K562 (cell line): ENCODE measurements around the gene FAM83B. TPM values are rescaled to one million over a fixed set of nuclear protein-coding genes. Genes with fewer than 3 reads are reported as not detected.

ENCODE experiments used
- ATAC-seq: fragments of 200-7000 bp; cut with Tn5 transposase; 3 replicates; pipeline ENCODE4 v1.9.1; 2020; ENCODE audit warnings: moderate library complexity
- BruUV-seq: library from RNA; stranded (reverse); fragments of 400-500 nt; replicated peaks from 2 replicates; lab custom pipeline; 2021; lab: Mats Ljungman, UMichigan
- CTCF ChIA-PET: fragments of 300-600 bp; formaldehyde crosslinking; extraction: SDS; loops from one replicate; lab custom pipeline; 2021; ENCODE audit warnings: low intra/inter-chr PET ratio; lab: Yijun Ruan, JAX
- POLR2A ChIA-PET: fragments of 300-600, 350-650 bp; sonication (Branson Sonifier 250); formaldehyde crosslinking; extraction: SDS; loops from one replicate; lab custom pipeline; 2021; ENCODE audit warnings: antibody characterized with exemption, inconsistent platforms; lab: Yijun Ruan, JAX
- DNase-seq, 4 experiments: peaks; one replicate each; pipeline versions ENCODE4 v3.0.0 to v3.0.0-alpha.2; 2011 to 2018; ENCODE audit warnings: low spot score in 3 of 4, mixed read lengths in 3 of 4; ENCODE audit errors: extremely low read depth in 1 of 4
- FAIRE-seq: peaks from 2 replicates; lab custom pipeline; 2011; peaks lifted over from hg19 to GRCh38; lab: Jason Lieb, UNC
- H2AFZ ChIP-seq: 2 replicates; pipeline ENCODE4 v1.6.0; 2011; ENCODE audit warnings: low read depth, low read length, control low read depth, inconsistent platforms
- H3K27ac ChIP-seq: fragments of 200-600 bp; 3 replicates; pipeline ENCODE4 v1.8.0; 2011; ENCODE audit warnings: low read depth, mild to moderate bottlenecking, control low read depth, inconsistent platforms, low read length, moderate library complexity, mixed read lengths; ENCODE audit errors: extremely low read depth
- H3K27me3 ChIP-seq, 2 experiments: fragments of 300-600 bp in 1 of 2; 2 replicates in 1 of 2; 3 replicates in 1 of 2; pipeline versions ENCODE4 v1.6.0 to v1.8.0; 2011; ENCODE audit warnings: inconsistent platforms in 2 of 2, low read length in 2 of 2, mild to moderate bottlenecking in 1 of 2, mixed read lengths in 1 of 2, moderate library complexity in 1 of 2; ENCODE audit not compliant: control insufficient read depth in 2 of 2, insufficient read depth in 2 of 2
- H3K36me3 ChIP-seq: fragments of 300-600 bp; 3 replicates; pipeline ENCODE4 v1.8.0; 2011; ENCODE audit warnings: mild to moderate bottlenecking, low read length, inconsistent platforms; ENCODE audit not compliant: control insufficient read depth, insufficient read depth
- H3K4me1 ChIP-seq, 2 experiments: fragments of 200-600 bp in 1 of 2; replicated peaks in 1 of 2; 2 replicates in 1 of 2; 3 replicates in 1 of 2; pipeline versions ENCODE4 v1.5.1 to v1.8.0; 2011; ENCODE audit warnings: inconsistent platforms in 2 of 2, low read length in 2 of 2, mild to moderate bottlenecking in 1 of 2, mixed read lengths in 1 of 2, moderate library complexity in 1 of 2; ENCODE audit not compliant: control insufficient read depth in 2 of 2, insufficient read depth in 2 of 2
- H3K4me2 ChIP-seq: 2 replicates; pipeline ENCODE4 v1.6.1; 2011; ENCODE audit warnings: low read length, control low read depth, inconsistent platforms, mixed read lengths; ENCODE audit not compliant: insufficient read depth
- H3K4me3 ChIP-seq: fragments of 200-600 bp; sonication (generic), shearing (Covaris generic); 2 replicates; pipeline ENCODE4 v1.5.1; 2016; ENCODE audit warnings: control low read depth, inconsistent platforms
- H3K79me2 ChIP-seq: fragments of 200-600 bp; 3 replicates; pipeline ENCODE4 v1.8.0; 2011; ENCODE audit warnings: low read length, inconsistent platforms; ENCODE audit not compliant: control insufficient read depth, insufficient read depth
- H3K9ac ChIP-seq, 2 experiments: 2 replicates each; pipeline versions ENCODE4 v1.6.0 to v1.6.1; 2011; ENCODE audit warnings: low read depth in 2 of 2, low read length in 2 of 2, control low read depth in 1 of 2, inconsistent platforms in 1 of 2, mild to moderate bottlenecking in 1 of 2, mixed read lengths in 1 of 2; ENCODE audit not compliant: insufficient read depth in 1 of 2
- H3K9me1 ChIP-seq: one replicate; pipeline ENCODE4 v1.6.0; 2011; ENCODE audit warnings: inconsistent platforms, mild to moderate bottlenecking, low read length, moderate library complexity; ENCODE audit not compliant: control insufficient read depth, insufficient read depth
- H3K9me3 ChIP-seq: replicated peaks from 2 replicates; pipeline ENCODE4 v1.5.1; 2011; ENCODE audit warnings: low read depth, low read length, inconsistent platforms; ENCODE audit not compliant: control insufficient read depth, insufficient read depth
- H4K20me1 ChIP-seq: replicated peaks from 2 replicates; pipeline ENCODE4 v1.6.1; 2011; ENCODE audit warnings: low read length, inconsistent platforms, mixed read lengths; ENCODE audit not compliant: control insufficient read depth, insufficient read depth
- BCOR ChIP-seq: fragments of 450-650 bp; IDR thresholded peaks from 2 replicates; pipeline ENCODE4 v1.6.1; 2016
- DNMT1 ChIP-seq: fragments of 450-650 bp; IDR thresholded peaks from 2 replicates; pipeline ENCODE4 v1.6.1; 2016; ENCODE audit warnings: antibody characterized with exemption, mild to moderate bottlenecking
- DPF2 ChIP-seq: fragments of 450-650 bp; IDR thresholded peaks from 2 replicates; pipeline ENCODE4 v1.6.1; 2016
- HNRNPK ChIP-seq: fragments of 200-400 bp; formaldehyde crosslinking; IDR thresholded peaks from one replicate; pipeline ENCODE4 v1.6.1; 2018; ENCODE audit warnings: mild to moderate bottlenecking, low read depth, low read length; ENCODE audit not compliant: poor library complexity, severe bottlenecking
- KLF1 ChIP-seq: fragments of 450-650 bp; IDR thresholded peaks from 2 replicates; pipeline ENCODE4 v1.6.1; 2016; ENCODE audit warnings: missing genetic modification characterization, missing compliant biosample characterization
- POLR2A ChIP-seq: fragments of 450-650 bp; conservative IDR thresholded peaks from 2 replicates; pipeline ENCODE4 v1.6.1; 2016
- POLR3G ChIP-seq: IDR thresholded peaks from 2 replicates; pipeline ENCODE4 v1.6.1; 2011; ENCODE audit not compliant: insufficient read length, insufficient replicate concordance; ENCODE audit errors: extremely low read depth
- SAFB ChIP-seq: fragments of 200-400 bp; formaldehyde crosslinking; IDR thresholded peaks from 2 replicates; pipeline ENCODE4 v1.6.1; 2017; ENCODE audit warnings: low read depth, low read length, borderline replicate concordance
- TAF15 ChIP-seq: fragments of 200-400 bp; formaldehyde crosslinking; IDR thresholded peaks from 2 replicates; pipeline ENCODE4 v1.6.1; 2017; ENCODE audit warnings: mild to moderate bottlenecking, low read depth, low read length, moderate library complexity
- TARDBP ChIP-seq: fragments of 450-650 bp; IDR thresholded peaks from 2 replicates; pipeline ENCODE4 v1.6.1; 2016
- TBP ChIP-seq: optimal IDR thresholded peaks from 2 replicates; pipeline ENCODE3; 2011; ENCODE audit warnings: low read depth, low read length, improper control_type of control experiment
- TFAP4 ChIP-seq: sonication (generic); formaldehyde crosslinking; IDR thresholded peaks from 2 replicates; pipeline ENCODE4 v1.8.0; 2022; ENCODE audit warnings: missing genetic modification reagents, mild to moderate bottlenecking, moderate library complexity, borderline replicate concordance
- XRCC3 ChIP-seq: fragments of 450-650 bp; IDR thresholded peaks from 2 replicates; pipeline ENCODE4 v1.6.1; 2017; ENCODE audit warnings: mild to moderate bottlenecking, moderate library complexity
- ZC3H4 ChIP-seq: sonication (generic); formaldehyde crosslinking; IDR thresholded peaks from 2 replicates; pipeline ENCODE4 v1.9.0; 2021; ENCODE audit warnings: missing genetic modification reagents, borderline replicate concordance
- ZNF217 ChIP-seq: sonication (generic); formaldehyde crosslinking; IDR thresholded peaks from 2 replicates; pipeline ENCODE4 v1.8.0; 2022; ENCODE audit warnings: mild to moderate bottlenecking, missing genetic modification reagents
- ZNF280B ChIP-seq: fragments of 250-450 bp; sonication (Bioruptor Pico); IDR thresholded peaks from 2 replicates; pipeline ENCODE4 v1.5.1; 2021; ENCODE audit warnings: mild to moderate bottlenecking
- ZNF583 ChIP-seq: fragments of 250-450 bp; sonication (Bioruptor Pico); IDR thresholded peaks from 2 replicates; pipeline ENCODE4 v1.4.0; 2020
- WGBS: fragments of 100-300 bp; shearing (Covaris generic); methylation state at CpG from one replicate; pipeline ENCODE4 v1.1.6; 2016; ENCODE audit warnings: low coverage, mixed read lengths; ENCODE audit not compliant: insufficient coverage; ENCODE audit errors: missing lambda C conversion rate; 5-methylcytosine and 5-hydroxymethylcytosine counted together
- in situ Hi-C: fragments of 300-500 bp; cut with MboI; formaldehyde crosslinking; loops from 4 replicates; pipeline ENCODE4 v1.15.0; 2018; ENCODE audit warnings: inconsistent platforms, mixed read lengths
- intact Hi-C: fragments of 100-400 bp; cut with micrococcal nuclease; formaldehyde crosslinking; loops from 2 replicates; pipeline ENCODE4 v1.14.2; 2022
- polyA plus RNA-seq, 8 experiments: library from polyadenylated mRNA; depleted of rRNA in 4 of 8; stranded (reverse) in 5 of 8; unstranded in 3 of 8; fragments of >200 nt; fragmentation: Nextera tagmentation in 2 of 8; fragmentation: Illumina TruSeq in 1 of 8; extraction: Ambion mirVana in 2 of 8; extraction: Trizol in 1 of 8; gene quantifications; 2 replicates each; pipeline versions ENCODE4 v1.2.1 to v1.2.3, GENCODE V29; 2011 to 2014; ENCODE audit warnings: inconsistent platforms in 1 of 8, missing spikeins in 1 of 8
- total RNA-seq, 7 experiments: library from RNA; depleted of rRNA in 6 of 7; stranded (reverse); fragments of >200 nt in 6 of 7; fragmentation: Illumina TruSeq in 2 of 7; extraction: Trizol in 2 of 7; gene quantifications; 2 replicates each; pipeline versions ENCODE4 v1.2.1 to v1.2.3, GENCODE V29; 2011 to 2021; ENCODE audit warnings: low replicate concordance in 1 of 7

FAM83B gene
- total and polyA plus RNA-seq, 9 of the 15 experiments (the other 6 are each of a cell fraction or from before 2014, with no cell fraction given): not detected

- TF ChIP-seq ZNF280B (CRISPR knock-in tag) (no peak), TARDBP (no peak)
Observed at GRCh38 chr6:54920628-54921027, 74.1 kb downstream of the FAM83B start (continued).

DNA sequence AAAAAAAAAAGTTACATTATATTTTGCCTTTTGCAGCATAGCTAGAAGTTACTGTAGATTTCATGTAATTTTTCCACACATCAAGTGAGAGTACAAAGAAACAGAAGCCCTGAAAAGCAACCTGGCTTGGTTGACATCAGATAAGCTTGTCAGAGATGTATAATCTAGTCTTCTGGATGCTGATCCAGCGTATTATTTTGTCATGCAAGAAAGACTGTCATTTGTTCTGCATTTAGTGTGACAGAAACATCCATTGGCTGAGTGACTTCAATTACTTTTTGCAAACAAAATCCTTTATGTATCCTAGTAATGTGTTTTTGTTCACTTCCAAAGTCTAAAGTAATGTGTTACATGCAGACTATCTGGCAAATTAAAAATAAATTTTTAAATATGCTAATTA is 75.3 kb downstream of the FAM83B start:
- BruUV-seq: no TSS peak
- H3K27ac ChIP-seq: no peak overlapping the region
- no peaks in the 10 kb centered on the region for H4K20me1 ChIP-seq
- in situ Hi-C loops: no loop called here
- intact Hi-C loops: no loop called here
- H3K27me3 ChIP-seq: no peaks in the 10 kb centered on the region
- no peak overlapping the region for H3K4me2 ChIP-seq
- ChIA-PET POLR2A (no interaction called here), CTCF (no interaction called here)
- DNase-seq (no peak), FAIRE-seq (no peak), ATAC-seq (no peak)
- WGBS: 0% methylated on average over 1 of the region's 1 CpG
- no peaks in the 10 kb centered on the region for H3K9me1 ChIP-seq
- no peaks in the 10 kb centered on the region for H3K9me3 ChIP-seq
- H2AFZ ChIP-seq: no peak overlapping the region
- H3K4me3 ChIP-seq: no peak overlapping the region
- H3K4me1 ChIP-seq: no peaks in the 10 kb centered on the region
- H3K79me2 ChIP-seq: no peaks in the 10 kb centered on the region
- no peaks in the 10 kb centered on the region for H3K36me3 ChIP-seq
- H3K9ac ChIP-seq: no peak overlapping the region
- TF ChIP-seq KLF1 (tag): no peak
- TF ChIP-seq SAFB: no peak
- TF ChIP-seq ZNF583 (CRISPR knock-in tag): no peak
- no peak for TF ChIP-seq TAF15
- TF ChIP-seq TBP: no peak
- no peak for TF ChIP-seq ZNF280B (CRISPR knock-in tag)
- no peak for TF ChIP-seq POLR3G
- no peak for TF ChIP-seq ZC3H4
- no peak for TF ChIP-seq BCOR
- TF ChIP-seq POLR2A: no peak
- TF ChIP-seq DNMT1: no peak
- no peak for TF ChIP-seq DPF2
- no peak for TF ChIP-seq TFAP4
- TF ChIP-seq XRCC3: no peak
- TF ChIP-seq ZNF217 (CRISPR knock-in tag): no peak
- no peak for TF ChIP-seq HNRNPK
